ENCODE measurements around the gene ADD3.

ADD3 gene

DNA sequence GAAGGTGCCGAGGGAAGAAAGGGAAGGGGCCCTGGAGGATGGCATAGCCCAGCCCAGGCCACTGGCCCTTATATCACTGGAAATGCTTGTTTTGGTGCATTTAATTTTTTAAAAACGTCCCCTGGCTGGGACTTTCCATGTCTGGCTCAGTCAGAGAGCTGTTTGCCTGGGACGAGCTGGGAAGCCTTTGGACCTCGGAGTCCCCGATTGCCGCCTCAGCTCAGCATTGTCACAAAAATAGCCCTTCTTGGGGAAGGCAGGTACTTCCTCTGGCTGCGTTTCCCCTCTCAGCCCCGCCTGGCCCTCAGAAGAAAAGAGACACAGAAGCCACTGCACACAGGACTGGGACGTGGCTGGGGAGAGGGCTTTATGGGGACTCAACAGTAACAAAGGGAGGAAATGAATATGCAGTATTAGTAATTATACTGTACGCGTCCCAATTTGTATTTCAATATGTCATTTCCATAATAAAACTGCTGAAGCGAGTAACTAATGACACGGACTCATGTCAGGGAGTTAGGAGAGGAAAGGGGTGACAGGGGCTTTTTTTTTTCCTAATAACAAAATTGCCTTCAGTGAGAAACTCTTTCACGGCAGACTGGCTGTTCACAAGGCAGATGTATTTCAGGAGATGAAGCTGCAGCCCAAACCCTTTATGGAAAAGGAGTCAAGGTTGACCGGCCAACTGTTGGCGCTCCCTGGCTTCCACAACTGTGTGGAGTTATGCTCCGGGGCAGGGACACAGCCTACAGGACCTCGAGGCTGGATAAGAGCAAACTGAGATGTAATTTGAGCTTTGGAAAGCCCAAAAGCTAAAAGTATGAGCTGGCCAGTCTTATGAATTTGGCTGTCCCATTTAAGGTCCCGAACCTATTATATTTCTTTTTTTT lies 168.6 kb downstream of the ADD3 start:
- peak; percentile 68 for DNase-seq (ENCODE audit: low spot score)

DNA sequence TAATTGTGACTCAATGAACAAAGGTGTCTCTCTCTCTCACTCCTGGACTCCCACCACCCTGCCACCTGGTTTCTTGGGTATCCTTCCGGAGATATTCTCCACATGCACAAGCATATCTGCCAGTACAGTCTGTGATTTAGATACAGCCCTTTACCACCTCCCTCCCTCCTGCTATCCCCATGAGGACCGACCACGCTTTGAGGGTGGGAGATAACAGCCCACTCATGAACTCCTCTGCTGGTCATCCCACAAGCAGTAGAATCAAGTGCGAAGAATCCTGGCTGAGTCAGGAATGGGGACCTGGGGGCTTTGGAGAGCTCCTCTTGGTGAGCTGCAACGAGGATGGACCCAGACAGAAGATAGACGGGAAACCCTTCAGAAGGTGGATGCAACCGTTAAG lies 171.4 kb downstream of the ADD3 start:
- no peak for DNase-seq (ENCODE audit: low spot score)

DNA sequence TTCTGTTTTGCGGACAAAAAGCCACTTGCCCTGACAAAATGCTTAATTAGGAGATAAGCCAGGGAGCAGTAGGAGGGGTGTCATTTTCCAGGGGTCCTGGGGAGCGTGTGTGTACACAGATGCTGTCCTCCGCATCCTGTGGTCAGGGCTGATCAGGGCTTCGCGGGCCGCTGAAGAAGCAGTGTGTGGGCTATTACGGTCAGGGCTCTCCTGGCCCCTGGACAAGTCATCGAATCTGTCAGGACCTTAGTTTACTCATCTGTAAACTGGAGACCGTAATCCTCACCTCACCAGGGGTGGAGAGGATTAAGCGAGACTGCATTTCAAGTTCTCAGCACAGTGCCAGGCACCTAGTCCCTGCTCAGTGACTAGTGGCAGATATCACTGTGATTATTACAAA lies 173.7 kb downstream of the ADD3 start:
- DNase-seq (ENCODE audit: low spot score): no peak

DNA sequence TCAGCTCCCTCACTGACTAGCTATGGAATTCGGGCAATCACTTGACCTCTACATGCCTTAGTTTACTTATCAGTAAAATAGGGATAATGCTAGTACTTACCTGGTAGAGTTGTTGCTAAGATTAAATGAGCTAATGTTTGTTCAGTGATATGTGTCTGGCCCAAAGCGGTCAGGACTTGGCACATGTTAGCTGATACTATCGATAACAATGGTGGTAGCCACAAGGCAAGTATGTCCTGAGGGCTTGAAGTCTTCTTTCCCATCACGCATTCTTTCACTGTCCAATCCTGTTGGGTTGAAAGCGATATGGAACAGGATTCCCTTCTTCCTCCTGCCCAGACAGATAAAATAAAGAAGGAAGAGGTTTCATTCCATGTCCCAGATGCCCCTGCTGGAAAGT lies 174.1 kb downstream of the ADD3 start:
- DNase-seq (ENCODE audit: low spot score): no peak

DNA sequence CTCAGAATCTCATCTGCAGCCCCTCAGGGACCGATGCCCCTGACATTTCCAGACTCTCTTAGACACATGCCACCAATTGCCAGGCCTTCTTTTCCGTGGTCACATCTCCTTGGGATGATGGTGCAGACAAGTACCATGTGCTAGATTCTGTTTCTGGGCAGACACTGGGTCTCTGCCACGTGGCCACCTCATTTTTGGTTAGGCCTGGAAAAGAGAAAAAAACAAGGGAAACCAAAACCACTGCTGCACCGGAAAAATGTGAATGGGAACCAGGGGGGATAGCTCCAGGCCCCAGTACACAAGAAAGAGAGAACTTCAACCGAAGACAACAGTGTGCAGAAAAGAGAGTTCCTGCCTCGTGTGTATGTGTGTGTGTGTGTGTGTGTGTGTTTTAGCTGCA lies 176.6 kb downstream of the ADD3 start:
- DNase-seq (ENCODE audit: low spot score): no peak
